Parathyroid adenoma (tissue), 2 donors: ENCODE data around the gene AXIN2.

Experiments
- H2AFZ ChIP-seq: fragments of 300-600 bp; sonication (generic); one replicate; pipeline ENCODE4 v1.7.0; 2017; ENCODE audit warnings: antibody characterized with exemption, mild to moderate bottlenecking
- H3K27ac ChIP-seq: fragments of 300-600 bp; sonication (generic); one replicate; pipeline ENCODE4 v1.7.0; 2017
- H3K27me3 ChIP-seq: fragments of 300-600 bp; sonication (generic); one replicate; pipeline ENCODE4 v1.7.0; 2017; ENCODE audit warnings: low read length; ENCODE audit not compliant: control insufficient read depth, insufficient read depth
- H3K36me3 ChIP-seq: fragments of 300-600 bp; sonication (generic); one replicate; pipeline ENCODE4 v1.7.0; 2017; ENCODE audit warnings: low read length; ENCODE audit not compliant: control insufficient read depth, insufficient read depth
- H3K4me1 ChIP-seq: fragments of 300-600 bp; sonication (generic); one replicate; pipeline ENCODE4 v1.7.0; 2017; ENCODE audit warnings: control low read depth
- H3K4me2 ChIP-seq: fragments of 300-600 bp; sonication (generic); one replicate; pipeline ENCODE4 v1.7.0; 2017; ENCODE audit warnings: low read length
- H3K4me3 ChIP-seq: fragments of 300-600 bp; sonication (generic); one replicate; pipeline ENCODE4 v1.7.0; 2017; ENCODE audit warnings: low read depth, low read length
- H3K79me2 ChIP-seq: fragments of 300-600 bp; sonication (generic); one replicate; pipeline ENCODE4 v1.7.0; 2017; ENCODE audit warnings: control low read depth
- H3K9ac ChIP-seq: fragments of 300-600 bp; sonication (generic); one replicate; pipeline ENCODE4 v1.7.0; 2017; ENCODE audit warnings: mild to moderate bottlenecking
- H3K9me3 ChIP-seq: fragments of 300-600 bp; sonication (generic); one replicate; pipeline ENCODE4 v1.7.0; 2017; ENCODE audit warnings: low read length; ENCODE audit not compliant: control insufficient read depth
- TF ChIP-seq, protein P1 (sequence below): fragments of 300-600 bp; sonication (generic); IDR thresholded peaks from one replicate; pipeline ENCODE4 v1.7.0; 2017; ENCODE audit warnings: antibody characterized with exemption, mild to moderate bottlenecking
- donor health status: primary hyperparathyroidism.

Gene AXIN2

DNA sequence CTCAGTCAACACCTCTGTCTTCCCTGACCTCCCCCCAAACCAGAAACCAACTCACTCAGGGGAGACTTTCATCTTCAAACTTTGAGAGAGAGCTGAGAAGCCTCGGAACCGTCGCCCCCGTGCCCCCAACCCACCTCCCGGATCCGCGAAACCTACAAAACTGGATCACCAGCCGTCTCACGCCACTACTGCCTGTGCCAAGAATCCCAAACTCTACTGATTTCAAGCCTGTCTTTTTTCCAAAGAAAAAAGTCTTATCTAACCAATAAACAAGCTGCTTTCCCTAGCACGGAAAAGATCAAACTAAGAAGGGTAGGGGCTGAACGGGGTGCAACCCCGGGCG, 2.0 kb downstream of the AXIN2 start:
- H3K4me3 ChIP-seq = peak overlapping the region; percentile 81
- peaks cover 18% of the 10 kb centered on the region for H3K4me1 ChIP-seq
- no peaks in the 10 kb centered on the region for H3K36me3 ChIP-seq
- H3K27ac ChIP-seq = no peak overlapping the region
- H3K27me3 ChIP-seq = no peaks in the 10 kb centered on the region
- no peaks in the 10 kb centered on the region for H3K9me3 ChIP-seq
- H3K79me2 ChIP-seq = peaks cover 2% of the 10 kb centered on the region
- TF ChIP-seq, protein P1, sequence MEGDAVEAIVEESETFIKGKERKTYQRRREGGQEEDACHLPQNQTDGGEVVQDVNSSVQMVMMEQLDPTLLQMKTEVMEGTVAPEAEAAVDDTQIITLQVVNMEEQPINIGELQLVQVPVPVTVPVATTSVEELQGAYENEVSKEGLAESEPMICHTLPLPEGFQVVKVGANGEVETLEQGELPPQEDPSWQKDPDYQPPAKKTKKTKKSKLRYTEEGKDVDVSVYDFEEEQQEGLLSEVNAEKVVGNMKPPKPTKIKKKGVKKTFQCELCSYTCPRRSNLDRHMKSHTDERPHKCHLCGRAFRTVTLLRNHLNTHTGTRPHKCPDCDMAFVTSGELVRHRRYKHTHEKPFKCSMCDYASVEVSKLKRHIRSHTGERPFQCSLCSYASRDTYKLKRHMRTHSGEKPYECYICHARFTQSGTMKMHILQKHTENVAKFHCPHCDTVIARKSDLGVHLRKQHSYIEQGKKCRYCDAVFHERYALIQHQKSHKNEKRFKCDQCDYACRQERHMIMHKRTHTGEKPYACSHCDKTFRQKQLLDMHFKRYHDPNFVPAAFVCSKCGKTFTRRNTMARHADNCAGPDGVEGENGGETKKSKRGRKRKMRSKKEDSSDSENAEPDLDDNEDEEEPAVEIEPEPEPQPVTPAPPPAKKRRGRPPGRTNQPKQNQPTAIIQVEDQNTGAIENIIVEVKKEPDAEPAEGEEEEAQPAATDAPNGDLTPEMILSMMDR = no peak
- H2AFZ ChIP-seq = peak overlapping the region; percentile 79
- peak overlapping the region; percentile 91 for H3K4me2 ChIP-seq
- no peak overlapping the region for H3K9ac ChIP-seq

DNA sequence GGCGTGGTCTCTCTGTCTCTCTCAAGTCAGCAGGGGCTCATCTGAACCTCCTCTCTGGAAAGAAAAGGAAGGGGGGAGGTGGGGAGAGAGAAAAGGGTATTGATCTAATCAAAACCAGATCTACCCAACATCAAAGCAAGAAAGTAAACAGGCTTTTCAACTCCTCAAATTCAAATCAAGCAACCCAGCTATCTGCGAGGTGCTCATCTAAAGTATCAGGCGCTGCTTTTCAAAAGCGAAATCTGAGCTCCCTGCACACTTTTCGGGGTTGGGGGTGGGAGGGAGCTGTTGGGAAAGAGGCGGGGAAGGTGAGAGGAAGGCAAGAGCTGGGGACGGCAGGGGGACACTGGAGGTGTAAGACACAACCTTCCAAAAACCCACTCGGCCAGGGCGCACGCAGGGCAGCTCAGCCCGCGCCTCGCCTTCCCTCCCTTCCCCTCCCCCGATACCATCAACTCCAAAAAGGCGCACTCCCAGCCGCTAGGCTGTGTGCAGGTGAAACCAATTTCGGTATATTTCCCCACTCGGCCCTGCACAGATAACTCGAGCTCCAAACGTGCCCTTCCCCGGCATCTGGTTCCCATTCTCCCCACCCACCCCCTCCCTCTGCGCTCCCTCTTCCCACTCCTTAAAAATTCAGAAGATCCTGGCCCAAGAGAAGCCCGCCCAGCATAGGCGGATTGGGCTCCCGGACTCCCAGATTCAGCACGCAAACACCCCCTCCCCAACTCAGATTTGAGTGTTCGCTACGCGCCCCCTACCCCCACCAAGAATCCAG, 2.6 kb downstream of the AXIN2 start:
- Histone ChIP-seq H3K79me2 (peaks cover 2% of the 10 kb centered on the region), H3K9me3 (no peaks in the 10 kb centered on the region), H3K27me3 (no peaks in the 10 kb centered on the region), H3K4me2 (peak overlapping the region; percentile 91), H3K4me1 (peaks cover 23% of the 10 kb centered on the region), H3K36me3 (no peaks in the 10 kb centered on the region), H3K4me3 (peak overlapping the region; percentile 81), H3K9ac (no peak overlapping the region), H3K27ac (no peak overlapping the region), H2AFZ (peak overlapping the region; percentile 79)
- TF ChIP-seq, protein P1 = no peak

DNA sequence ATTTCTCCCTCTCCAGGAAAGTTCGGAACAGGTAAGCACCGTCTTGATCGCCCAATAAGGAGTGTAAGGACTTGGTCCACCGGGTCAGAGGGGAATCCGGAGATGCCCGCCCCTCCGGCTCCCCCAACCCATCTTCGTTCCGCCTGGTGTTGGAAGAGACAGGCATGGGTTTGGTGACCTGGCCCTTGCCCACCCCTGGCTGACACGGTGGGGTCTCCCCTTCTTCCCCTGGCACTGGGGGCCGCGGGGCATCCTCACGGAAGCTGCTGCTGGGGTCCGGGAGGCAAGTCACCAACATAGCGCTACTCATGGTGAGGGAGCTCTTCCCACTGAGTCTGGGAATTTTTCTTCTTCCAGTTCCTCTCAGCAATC, 3.2 kb downstream of the AXIN2 start:
- Histone ChIP-seq H3K4me2 (no peak overlapping the region), H3K27ac (no peak overlapping the region)

DNA sequence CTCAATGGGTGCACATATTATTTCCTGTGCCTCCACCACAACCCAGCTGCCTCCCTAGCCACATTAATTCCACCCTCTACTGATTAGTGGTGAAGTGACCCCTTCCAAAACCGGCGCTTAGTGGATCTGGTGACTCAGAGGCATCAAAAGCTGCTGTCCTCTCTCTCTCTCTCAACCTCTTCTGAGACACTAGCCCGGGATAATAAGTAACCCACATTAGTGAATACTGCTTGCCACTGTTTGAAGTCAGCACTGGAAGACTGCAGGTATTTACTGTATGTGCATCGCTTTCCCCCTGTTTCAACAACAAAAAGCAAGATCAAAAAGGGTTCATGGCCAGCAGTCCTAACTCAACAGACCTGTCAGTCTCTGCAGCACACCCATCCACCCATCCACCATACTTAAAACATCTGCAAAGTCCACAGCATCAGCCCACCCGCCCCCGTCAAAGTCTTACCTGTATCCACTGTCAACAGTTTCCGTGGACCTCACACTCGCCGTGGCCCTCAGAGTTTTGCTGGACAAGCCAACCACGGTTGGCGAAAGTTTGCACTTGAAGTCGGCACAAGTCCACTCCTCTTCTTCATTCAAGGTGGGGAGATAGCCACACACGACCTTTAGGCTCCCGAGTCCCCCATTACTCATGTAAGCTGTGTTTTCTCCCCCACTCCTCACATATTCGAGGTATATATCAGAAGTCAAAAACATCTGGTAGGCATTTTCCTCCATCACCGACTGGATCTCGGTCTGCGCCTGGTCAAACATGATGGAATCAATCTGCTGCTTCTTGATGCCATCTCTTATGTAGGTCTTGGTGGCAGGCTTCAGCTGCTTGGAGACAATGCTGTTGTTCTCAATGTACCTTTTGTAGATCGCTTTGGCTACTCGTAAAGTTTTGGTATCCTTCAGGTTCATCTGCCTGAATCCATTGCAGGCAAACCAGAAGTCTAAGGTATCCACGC, 3.8 kb downstream of the AXIN2 start:
- peaks cover 23% of the 10 kb centered on the region for H3K4me1 ChIP-seq
- H3K27me3 ChIP-seq = no peaks in the 10 kb centered on the region
- H3K9me3 ChIP-seq = no peaks in the 10 kb centered on the region
- H3K4me2 ChIP-seq = peak overlapping the region; percentile 55
- H3K9ac ChIP-seq = no peak overlapping the region
- no peaks in the 10 kb centered on the region for H3K36me3 ChIP-seq
- no peak overlapping the region for H3K27ac ChIP-seq
- H3K79me2 ChIP-seq = peaks cover 2% of the 10 kb centered on the region
- H2AFZ ChIP-seq = no peak overlapping the region
- TF ChIP-seq, protein P1 = no peak
- H3K4me3 ChIP-seq = no peak overlapping the region

More for the DNA sequence above, 3.2 kb downstream of the AXIN2 start:
- H3K4me3 ChIP-seq = peak overlapping the region; percentile 81
- H3K4me1 ChIP-seq = peaks cover 23% of the 10 kb centered on the region
- no peaks in the 10 kb centered on the region for H3K27me3 ChIP-seq
- H3K79me2 ChIP-seq = peaks cover 2% of the 10 kb centered on the region
- TF ChIP-seq, protein P1 = no peak
- no peak overlapping the region for H2AFZ ChIP-seq
- H3K9ac ChIP-seq = no peak overlapping the region
- H3K9me3 ChIP-seq = no peaks in the 10 kb centered on the region
- no peaks in the 10 kb centered on the region for H3K36me3 ChIP-seq
